Central memory CD4-positive, alpha-beta T cell (primary cell): ENCODE results near the gene PARP6.

Source experiments
- DNase-seq: peaks from one replicate; pipeline ENCODE4 v3.0.0; 2022

Gene PARP6

GRCh38 chr15:72198356-72199204 is 73.8 kb downstream of the PARP6 start:
- no peak for DNase-seq

GRCh38 chr15:72197460-72198355 is 74.6 kb downstream of the PARP6 start, which contains the start of gene GRAMD2A:
TSS of gene GRAMD2A (minus strand) at chr15:72197787.
- no peak for DNase-seq

- no peak for DNase-seq
Measured at GRCh38 chr15:72197041-72197459, 75.3 kb downstream of the PARP6 start.

- DNase-seq: no peak
Measured at GRCh38 chr15:72196409-72197040, 75.8 kb downstream of the PARP6 start.

GRCh38 chr15:72195101-72195511 is 77.2 kb downstream of the PARP6 start:
- DNase-seq: no peak

- DNase-seq: no peak
Measured at GRCh38 chr15:72193836-72194396, 78.4 kb downstream of the PARP6 start.

GRCh38 chr15:72192416-72192815 is 79.9 kb downstream of the PARP6 start:
- no peak for DNase-seq
